Measurements from ENCODE around the gene RNU6-8.

The RNU6-8 gene

DNA sequence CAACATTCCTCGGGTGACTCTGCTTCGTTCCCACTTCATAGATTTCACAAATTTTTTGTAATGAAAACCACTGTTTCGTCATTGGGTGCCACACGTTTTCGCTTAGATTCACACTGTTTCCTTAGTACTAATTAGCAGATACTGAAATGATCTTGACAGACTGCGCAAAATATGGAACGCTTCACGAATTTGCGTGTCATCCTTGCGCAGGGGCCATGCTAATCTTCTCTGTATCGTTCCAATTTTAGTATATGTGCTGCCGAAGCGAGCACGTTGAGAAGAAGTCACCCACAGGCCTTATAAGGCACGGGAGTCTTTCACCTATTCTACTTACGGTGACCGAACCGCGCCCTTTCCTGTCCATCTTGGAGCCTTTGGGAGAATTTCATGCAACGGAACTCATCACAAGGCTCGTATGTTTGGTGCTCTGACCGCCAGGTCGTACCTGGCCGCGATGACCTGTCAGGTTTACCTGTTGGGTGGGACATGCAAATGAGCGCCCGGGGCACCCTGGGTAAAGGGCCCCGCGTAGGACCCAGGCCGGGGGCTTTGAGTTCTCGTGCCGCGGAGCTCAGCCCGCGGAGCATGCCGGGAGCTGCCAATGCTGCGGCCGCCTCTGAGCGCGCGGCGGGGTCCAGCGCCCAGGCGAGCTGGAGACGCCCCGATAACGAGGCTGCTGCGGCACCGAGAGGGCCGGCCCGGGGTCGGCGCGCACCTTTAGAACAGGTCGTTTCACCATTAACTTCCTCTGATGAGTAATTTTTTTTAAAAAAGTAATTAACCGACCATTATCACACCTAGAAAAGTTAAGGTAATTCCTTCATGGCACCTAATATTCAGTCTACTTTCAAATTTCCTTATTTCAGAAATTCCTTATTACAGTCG is at the start of gene RNU6-8 (continued):
- TF ChIP-seq ZBTB26 (tag by site-specific recombination; optimal IDR thresholded peaks at IDR 0.05) (peak; percentile 73), ZNF26 (tag by site-specific recombination; IDR thresholded peaks at IDR 0.05) (no peak), ZEB2 (tag by site-specific recombination; IDR thresholded peaks at IDR 0.05) (peak; percentile 88), ZNF529 (tag by site-specific recombination; IDR thresholded peaks at IDR 0.05; ENCODE audit: insufficient replicate concordance) (no peak), GLI4 (tag by site-specific recombination; IDR thresholded peaks at IDR 0.05) (0 out of 2 replicates have a peak, but pooled peaks have one; percentile 26), ZNF16 (tag by site-specific recombination; IDR thresholded peaks at IDR 0.05; ENCODE audit: low read depth) (0 out of 2 replicates have a peak, but pooled peaks have one; percentile 13), TCF7L2 (IDR thresholded peaks at IDR 0.05; ENCODE audit: borderline replicate concordance, low read depth, low read length) (no peak), ZNF658 (tag by site-specific recombination; IDR thresholded peaks at IDR 0.05) (no peak), ZNF544 (tag by site-specific recombination; IDR thresholded peaks at IDR 0.05) (no peak), ZNF624 (tag by site-specific recombination; IDR thresholded peaks at IDR 0.05) (no peak), ZNF843 (tag by site-specific recombination; IDR thresholded peaks at IDR 0.05) (0 out of 2 replicates have a peak, but pooled peaks have one; percentile 14), SCRT2 (tag by site-specific recombination; IDR thresholded peaks at IDR 0.05) (peak; percentile 97), ZNF398 (tag by site-specific recombination; IDR thresholded peaks at IDR 0.05) (no peak), ZFHX2 (tag by site-specific recombination; conservative IDR thresholded peaks at IDR 0.05) (0 out of 2 replicates have a peak, but pooled peaks have one; percentile 10), ZNF311 (tag by site-specific recombination; IDR thresholded peaks at IDR 0.05; ENCODE audit: borderline replicate concordance) (no peak), EGR2 (tag by site-specific recombination; IDR thresholded peaks at IDR 0.05; ENCODE audit: low read depth) (no peak), ZNF10 (tag by site-specific recombination; IDR thresholded peaks at IDR 0.05) (peak; percentile 51), KLF10 (tag by site-specific recombination; IDR thresholded peaks at IDR 0.05) (peak; percentile 23; the same call in 1 of the 2 replicates), ZNF146 (tag by site-specific recombination; IDR thresholded peaks at IDR 0.05) (no peak; the same call in 1 of the 2 replicates), ZBTB17 (tag by site-specific recombination; IDR thresholded peaks at IDR 0.05) (peak; percentile 78), GLIS1 (tag by site-specific recombination; IDR thresholded peaks at IDR 0.05) (peak; percentile 16; the same call in 1 of the 2 replicates), ZNF24 (tag by site-specific recombination; IDR thresholded peaks at IDR 0.05) (peak; percentile 65; the same call in 1 of the 2 replicates), ZNF580 (tag by site-specific recombination; IDR thresholded peaks at IDR 0.05) (no peak), ZIC2 (tag by site-specific recombination; IDR thresholded peaks at IDR 0.05) (no peak), GFI1B (tag by site-specific recombination; IDR thresholded peaks at IDR 0.05) (no peak), HOXD13 (CRISPR knock-in tag; IDR thresholded peaks at IDR 0.05; ENCODE audit: borderline replicate concordance) (no peak)
- TF ChIP-seq, protein P1, sequence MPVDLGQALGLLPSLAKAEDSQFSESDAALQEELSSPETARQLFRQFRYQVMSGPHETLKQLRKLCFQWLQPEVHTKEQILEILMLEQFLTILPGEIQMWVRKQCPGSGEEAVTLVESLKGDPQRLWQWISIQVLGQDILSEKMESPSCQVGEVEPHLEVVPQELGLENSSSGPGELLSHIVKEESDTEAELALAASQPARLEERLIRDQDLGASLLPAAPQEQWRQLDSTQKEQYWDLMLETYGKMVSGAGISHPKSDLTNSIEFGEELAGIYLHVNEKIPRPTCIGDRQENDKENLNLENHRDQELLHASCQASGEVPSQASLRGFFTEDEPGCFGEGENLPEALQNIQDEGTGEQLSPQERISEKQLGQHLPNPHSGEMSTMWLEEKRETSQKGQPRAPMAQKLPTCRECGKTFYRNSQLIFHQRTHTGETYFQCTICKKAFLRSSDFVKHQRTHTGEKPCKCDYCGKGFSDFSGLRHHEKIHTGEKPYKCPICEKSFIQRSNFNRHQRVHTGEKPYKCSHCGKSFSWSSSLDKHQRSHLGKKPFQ (tag by site-specific recombination; IDR thresholded peaks at IDR 0.05): peak; percentile 94
- TF ChIP-seq, protein P2, sequence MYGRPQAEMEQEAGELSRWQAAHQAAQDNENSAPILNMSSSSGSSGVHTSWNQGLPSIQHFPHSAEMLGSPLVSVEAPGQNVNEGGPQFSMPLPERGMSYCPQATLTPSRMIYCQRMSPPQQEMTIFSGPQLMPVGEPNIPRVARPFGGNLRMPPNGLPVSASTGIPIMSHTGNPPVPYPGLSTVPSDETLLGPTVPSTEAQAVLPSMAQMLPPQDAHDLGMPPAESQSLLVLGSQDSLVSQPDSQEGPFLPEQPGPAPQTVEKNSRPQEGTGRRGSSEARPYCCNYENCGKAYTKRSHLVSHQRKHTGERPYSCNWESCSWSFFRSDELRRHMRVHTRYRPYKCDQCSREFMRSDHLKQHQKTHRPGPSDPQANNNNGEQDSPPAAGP (tag by site-specific recombination; IDR thresholded peaks at IDR 0.05): peak; percentile 60; the same call in 1 of the 2 replicates
- TF ChIP-seq, protein P3, sequence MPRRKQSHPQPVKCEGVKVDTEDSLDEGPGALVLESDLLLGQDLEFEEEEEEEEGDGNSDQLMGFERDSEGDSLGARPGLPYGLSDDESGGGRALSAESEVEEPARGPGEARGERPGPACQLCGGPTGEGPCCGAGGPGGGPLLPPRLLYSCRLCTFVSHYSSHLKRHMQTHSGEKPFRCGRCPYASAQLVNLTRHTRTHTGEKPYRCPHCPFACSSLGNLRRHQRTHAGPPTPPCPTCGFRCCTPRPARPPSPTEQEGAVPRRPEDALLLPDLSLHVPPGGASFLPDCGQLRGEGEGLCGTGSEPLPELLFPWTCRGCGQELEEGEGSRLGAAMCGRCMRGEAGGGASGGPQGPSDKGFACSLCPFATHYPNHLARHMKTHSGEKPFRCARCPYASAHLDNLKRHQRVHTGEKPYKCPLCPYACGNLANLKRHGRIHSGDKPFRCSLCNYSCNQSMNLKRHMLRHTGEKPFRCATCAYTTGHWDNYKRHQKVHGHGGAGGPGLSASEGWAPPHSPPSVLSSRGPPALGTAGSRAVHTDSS (tag by site-specific recombination; IDR thresholded peaks at IDR 0.05): no peak

Data from HEK293 (cell line).